A673 (cell line): ENCODE results near the gene PER2.
A peak's percentile ranks its signal among the peaks of the same experiment; 100 is the strongest.

Source experiments
- CTCF ChIP-seq: fragments of 300-800, 200-600 bp; sonication (generic); conservative IDR thresholded peaks from 2 replicates; pipeline ENCODE4 v1.5.1; 2017; ENCODE audit warnings: low read depth, mild to moderate bottlenecking, antibody characterized with exemption, low read length, moderate library complexity, mixed read lengths
- EZH2 ChIP-seq: fragments of 200-600 bp; sonication (generic); IDR thresholded peaks from 2 replicates; pipeline ENCODE4 v1.6.1; 2017; ENCODE audit warnings: borderline replicate concordance, low read depth, mild to moderate bottlenecking, mixed read lengths, antibody characterized with exemption, low read length; ENCODE audit not compliant: poor library complexity, severe bottlenecking

- TF ChIP-seq CTCF (peak; percentile 39), EZH2 (no peak)
Observed at GRCh38 chr2:238277695-238278094, 10.7 kb downstream of the PER2 start.
